MM.1S (cell line): ENCODE data around the gene FAM20A.

Experiments
- DNase-seq: peaks from one replicate; pipeline ENCODE4 v3.0.0-alpha.2; 2015
- H2AFZ ChIP-seq: fragments of 300-600 bp; sonication (generic); 2 replicates; pipeline ENCODE4 v1.6.0; 2016; ENCODE audit warnings: antibody characterized with exemption, low read length
- H3F3A ChIP-seq: fragments of 300-600 bp; sonication (generic); 2 replicates; pipeline ENCODE4 v1.6.1; 2016; ENCODE audit warnings: mild to moderate bottlenecking, antibody characterized with exemption, low read length, moderate library complexity, mixed read lengths; ENCODE audit not compliant: insufficient read depth
- H3K27ac ChIP-seq: fragments of 300-600 bp; sonication (generic); 2 replicates; pipeline ENCODE4 v1.5.1; 2016; ENCODE audit warnings: mild to moderate bottlenecking, low read length
- H3K27me3 ChIP-seq: fragments of 300-600 bp; sonication (generic); replicated peaks from 2 replicates; pipeline ENCODE4 v1.6.0; 2016; ENCODE audit warnings: low read length; ENCODE audit not compliant: insufficient read depth
- H3K36me3 ChIP-seq: fragments of 300-600 bp; sonication (generic); replicated peaks from 2 replicates; pipeline ENCODE4 v1.6.1; 2016; ENCODE audit warnings: mild to moderate bottlenecking, low read length, mixed read lengths; ENCODE audit not compliant: insufficient read depth
- H3K4me1 ChIP-seq: fragments of 300-600 bp; sonication (generic); 2 replicates; pipeline ENCODE4 v1.6.1; 2016; ENCODE audit warnings: low read length, mixed read lengths
- H3K4me2 ChIP-seq: fragments of 300-600 bp; sonication (generic); 2 replicates; pipeline ENCODE4 v1.6.0; 2016; ENCODE audit warnings: low read depth, low read length
- H3K4me3 ChIP-seq: fragments of 300-600 bp; sonication (generic); 2 replicates; pipeline ENCODE4 v1.5.1; 2016; ENCODE audit warnings: low read length, mixed read lengths
- H3K79me2 ChIP-seq: fragments of 300-600 bp; sonication (generic); 2 replicates; pipeline ENCODE4 v1.6.1; 2016; ENCODE audit warnings: mixed run types, low read length, mixed read lengths
- H3K9ac ChIP-seq: fragments of 300-600 bp; sonication (generic); 2 replicates; pipeline ENCODE4 v1.6.1; 2016; ENCODE audit warnings: low read length, mixed read lengths
- H3K9me2 ChIP-seq: fragments of 300-600 bp; sonication (generic); replicated peaks from 2 replicates; pipeline ENCODE4 v1.6.1; 2016; ENCODE audit warnings: mild to moderate bottlenecking, low read length, mixed read lengths; ENCODE audit not compliant: insufficient read depth
- H3K9me3 ChIP-seq: fragments of 300-600 bp; sonication (generic); replicated peaks from 2 replicates; pipeline ENCODE4 v1.6.1; 2016; ENCODE audit warnings: mild to moderate bottlenecking, low read length, mixed read lengths; ENCODE audit not compliant: insufficient read depth
- H4K20me1 ChIP-seq: fragments of 300-600 bp; sonication (generic); 2 replicates; pipeline ENCODE4 v1.6.1; 2016; ENCODE audit warnings: mild to moderate bottlenecking, low read length, moderate library complexity, mixed read lengths; ENCODE audit not compliant: insufficient read depth
- CTCF ChIP-seq: fragments of 300-600 bp; sonication (generic); IDR thresholded peaks from 2 replicates; pipeline ENCODE4 v1.5.1; 2016; ENCODE audit warnings: antibody characterized with exemption, low read length, mixed read lengths
- EZH2 ChIP-seq: fragments of 300-600 bp; sonication (generic); optimal IDR thresholded peaks from 2 replicates; pipeline ENCODE3; 2017; ENCODE audit warnings: low read depth, mild to moderate bottlenecking, antibody characterized with exemption, low read length, mixed read lengths
- EZH2phosphoT487 ChIP-seq: fragments of 300-600 bp; sonication (generic); IDR thresholded peaks from 2 replicates; pipeline ENCODE4 v1.6.1; 2018; ENCODE audit warnings: antibody characterized with exemption, low read length

FAM20A gene

GRCh38 chr17:68576137-68576536 lies 25.0 kb downstream of the FAM20A start:
- Histone ChIP-seq H3K27me3 (no peaks in the 10 kb centered on the region), H2AFZ (no peak overlapping the region)
- no peak for DNase-seq

GRCh38 chr17:68573338-68573737 lies 27.8 kb downstream of the FAM20A start:
- no peak for DNase-seq
- no peaks in the 10 kb centered on the region for H3F3A ChIP-seq
- no peak overlapping the region for H3K9ac ChIP-seq
- H4K20me1 ChIP-seq = no peaks in the 10 kb centered on the region
- no peak overlapping the region for H3K27ac ChIP-seq
- no peaks in the 10 kb centered on the region for H3K9me2 ChIP-seq
- H3K4me1 ChIP-seq = no peaks in the 10 kb centered on the region
- no peaks in the 10 kb centered on the region for H3K27me3 ChIP-seq
- H3K4me2 ChIP-seq = no peak overlapping the region
- H3K79me2 ChIP-seq = no peaks in the 10 kb centered on the region
- no peaks in the 10 kb centered on the region for H3K36me3 ChIP-seq
- H3K9me3 ChIP-seq = no peaks in the 10 kb centered on the region
- TF ChIP-seq EZH2phosphoT487 (no peak), EZH2 (no peak), CTCF (no peak)
- no peak overlapping the region for H3K4me3 ChIP-seq
- no peak overlapping the region for H2AFZ ChIP-seq

More at GRCh38 chr17:68576137-68576536, 25.0 kb downstream of the FAM20A start:
- no peaks in the 10 kb centered on the region for H4K20me1 ChIP-seq
- H3K9ac ChIP-seq = no peak overlapping the region
- no peak overlapping the region for H3K4me2 ChIP-seq
- H3K9me2 ChIP-seq = no peaks in the 10 kb centered on the region
- H3K79me2 ChIP-seq = no peaks in the 10 kb centered on the region
- H3K9me3 ChIP-seq = no peaks in the 10 kb centered on the region
- H3K27ac ChIP-seq = no peak overlapping the region
- no peak overlapping the region for H3K4me3 ChIP-seq
- H3F3A ChIP-seq = no peaks in the 10 kb centered on the region
- no peaks in the 10 kb centered on the region for H3K36me3 ChIP-seq
- TF ChIP-seq EZH2 = no peak
- no peak for TF ChIP-seq CTCF
- TF ChIP-seq EZH2phosphoT487 = no peak
- H3K4me1 ChIP-seq = no peaks in the 10 kb centered on the region

- Histone ChIP-seq H3K4me1 (no peaks in the 10 kb centered on the region), H3K79me2 (no peaks in the 10 kb centered on the region), H2AFZ (no peak overlapping the region), H3K27me3 (no peaks in the 10 kb centered on the region), H3K36me3 (no peaks in the 10 kb centered on the region), H3K9ac (no peak overlapping the region), H3K9me3 (no peaks in the 10 kb centered on the region), H4K20me1 (no peaks in the 10 kb centered on the region), H3K4me3 (no peak overlapping the region), H3F3A (no peaks in the 10 kb centered on the region), H3K27ac (no peak overlapping the region), H3K9me2 (no peaks in the 10 kb centered on the region), H3K4me2 (no peak overlapping the region)
- DNase-seq = no peak
- TF ChIP-seq EZH2 (no peak), EZH2phosphoT487 (no peak), CTCF (no peak)
These were observed 28.9 kb downstream of the FAM20A start for GRCh38 chr17:68572138-68572842.
